AG20443 (cell line): Measurements from ENCODE around the gene TRPM2.
"Not testable (repeated sequence)": the region's sequence is repeated elsewhere in the genome, so short reads cannot be mapped to it uniquely, and the experiment has no call there.

ENCODE experiments used
- DNase-seq: peaks from one replicate; pipeline ENCODE4 v3.0.0; 2012; ENCODE audit warnings: low spot score, mixed read lengths

TRPM2 gene

DNA sequence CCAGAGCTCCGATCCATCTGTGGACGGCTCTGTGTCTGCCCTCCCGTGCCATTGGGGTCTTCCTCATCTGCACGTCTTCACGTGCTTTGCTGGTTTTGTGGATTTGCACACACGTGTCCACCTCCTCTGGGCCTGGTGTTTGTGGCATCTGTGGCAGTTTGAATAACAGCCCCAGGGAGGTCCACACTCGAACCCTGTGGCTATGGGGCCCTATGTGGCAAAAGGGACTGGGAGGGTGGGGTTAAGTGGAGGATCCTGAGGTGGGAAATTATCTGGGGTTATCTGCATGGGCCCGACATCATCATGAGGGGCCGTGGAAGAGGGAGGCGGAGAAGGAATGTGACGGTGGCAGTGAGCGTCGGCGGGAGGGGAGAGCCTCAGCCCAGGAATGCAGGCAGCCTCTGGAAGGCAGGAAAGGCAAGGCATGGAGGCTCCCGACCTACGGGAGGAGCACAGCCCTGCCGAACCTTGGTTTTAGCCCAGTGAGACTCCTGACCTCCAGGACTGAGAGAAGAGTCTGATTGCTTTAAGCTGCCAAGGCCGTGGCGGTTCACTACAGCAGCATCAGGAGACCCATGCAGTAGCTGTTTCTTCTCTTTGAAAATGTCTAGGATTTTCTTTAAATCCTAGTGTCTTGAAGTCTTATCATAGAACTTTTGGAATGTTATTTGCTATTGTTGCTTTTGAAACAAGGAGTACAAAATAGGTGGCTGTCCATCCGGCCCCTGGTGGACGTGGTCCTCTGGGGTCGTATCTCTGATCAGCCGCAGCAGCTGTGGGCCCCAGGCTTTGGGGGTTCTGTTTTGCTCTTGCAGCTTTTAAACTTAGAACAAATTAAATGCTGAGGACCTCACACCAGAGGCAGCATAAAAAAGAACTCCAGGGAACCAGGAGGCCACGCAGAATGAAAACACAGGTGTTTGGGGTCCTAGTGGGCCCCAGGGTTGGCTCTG is 61.9 kb downstream of the TRPM2 start:
- DNase-seq = no peak

- no peak for DNase-seq
Observed at GRCh38 chr21:44416193-44416592, 62.8 kb downstream of the TRPM2 start.

- not testable (repeated sequence) for DNase-seq
Observed at GRCh38 chr21:44417621-44418107, 64.2 kb downstream of the TRPM2 start.

- no peak for DNase-seq
Observed at GRCh38 chr21:44418108-44418875, 64.9 kb downstream of the TRPM2 start.

DNA sequence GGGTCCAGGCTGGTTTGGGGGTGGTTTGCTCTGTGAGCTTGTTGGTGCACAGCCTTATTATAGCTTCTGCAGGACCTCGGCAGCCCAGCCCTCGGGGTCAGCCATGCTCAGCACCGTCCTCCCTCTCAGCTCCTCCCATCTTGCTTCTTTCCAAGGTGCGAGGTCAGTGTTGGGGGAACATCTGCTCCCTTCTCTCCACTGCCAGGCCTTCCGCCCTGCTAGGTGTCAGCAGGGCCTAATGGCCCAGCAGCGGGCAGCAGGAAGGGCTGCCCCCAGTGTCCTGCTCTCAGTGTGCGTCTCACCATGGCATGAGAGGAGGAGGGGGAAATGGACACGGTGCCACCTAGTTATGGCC is 65.4 kb downstream of the TRPM2 start:
- DNase-seq = no peak

GRCh38 chr21:44419679-44420078 is 66.3 kb downstream of the TRPM2 start:
- DNase-seq = no peak

- DNase-seq = no peak
Observed at GRCh38 chr21:44420416-44421205, 67.2 kb downstream of the TRPM2 start.

GRCh38 chr21:44421901-44422840 is 68.8 kb downstream of the TRPM2 start:
- no peak for DNase-seq

DNA sequence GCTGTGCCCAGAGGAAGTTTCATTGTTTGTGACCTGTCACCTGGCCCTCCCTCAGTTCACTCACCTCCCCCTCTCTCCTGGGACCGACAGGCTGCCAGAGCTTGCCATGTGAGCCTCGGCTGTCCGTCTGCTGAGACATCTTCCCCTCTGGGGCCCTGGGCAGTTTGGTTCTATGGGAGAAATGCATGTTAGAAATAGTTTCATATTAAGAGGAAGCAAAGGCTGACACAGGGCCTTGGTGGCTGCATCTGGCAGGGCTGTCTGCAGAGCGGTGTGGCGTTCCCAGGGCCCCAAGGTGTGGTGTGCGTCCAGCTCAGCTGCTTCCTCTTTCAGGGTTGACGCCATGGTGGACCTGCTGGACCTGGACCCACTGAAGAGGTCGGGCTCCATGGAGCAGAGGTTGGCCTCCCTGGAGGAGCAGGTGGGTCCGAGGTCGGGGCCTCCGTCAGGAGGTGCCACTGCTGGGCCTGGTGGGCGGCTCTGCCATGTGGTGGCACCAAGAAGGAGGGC is 69.9 kb downstream of the TRPM2 start:
- DNase-seq = no peak

- DNase-seq = no peak
Observed at GRCh38 chr21:44423941-44424607, 70.7 kb downstream of the TRPM2 start.

- no peak for DNase-seq
Observed at GRCh38 chr21:44424608-44425306, 71.3 kb downstream of the TRPM2 start.

DNA sequence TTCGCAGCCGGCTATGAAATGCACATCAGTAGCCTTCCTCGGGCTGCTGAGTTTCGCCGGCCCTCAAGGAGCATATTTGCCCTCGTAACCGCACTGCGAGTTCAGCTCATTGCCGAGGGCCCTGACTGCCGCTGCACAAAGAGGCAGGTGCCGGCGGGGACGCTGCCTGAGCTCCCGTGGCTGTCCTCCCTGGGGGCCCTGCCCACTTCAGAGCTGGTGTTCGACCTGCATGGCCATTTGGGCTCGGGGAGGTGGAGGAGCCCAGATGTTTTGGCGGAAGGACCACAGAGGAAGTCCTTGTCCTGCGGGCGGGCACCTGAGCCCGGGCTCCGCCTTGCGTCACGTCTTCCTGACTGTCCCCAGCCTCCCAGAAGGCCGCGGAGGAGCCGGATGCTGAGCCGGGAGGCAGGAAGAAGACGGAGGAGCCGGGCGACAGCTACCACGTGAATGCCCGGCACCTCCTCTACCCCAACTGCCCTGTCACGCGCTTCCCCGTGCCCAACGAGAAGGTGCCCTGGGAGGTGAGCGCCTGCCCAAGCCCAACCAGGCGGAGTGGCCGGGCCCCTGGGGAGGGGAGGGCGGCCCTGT is 72.0 kb downstream of the TRPM2 start:
- DNase-seq = no peak

DNA sequence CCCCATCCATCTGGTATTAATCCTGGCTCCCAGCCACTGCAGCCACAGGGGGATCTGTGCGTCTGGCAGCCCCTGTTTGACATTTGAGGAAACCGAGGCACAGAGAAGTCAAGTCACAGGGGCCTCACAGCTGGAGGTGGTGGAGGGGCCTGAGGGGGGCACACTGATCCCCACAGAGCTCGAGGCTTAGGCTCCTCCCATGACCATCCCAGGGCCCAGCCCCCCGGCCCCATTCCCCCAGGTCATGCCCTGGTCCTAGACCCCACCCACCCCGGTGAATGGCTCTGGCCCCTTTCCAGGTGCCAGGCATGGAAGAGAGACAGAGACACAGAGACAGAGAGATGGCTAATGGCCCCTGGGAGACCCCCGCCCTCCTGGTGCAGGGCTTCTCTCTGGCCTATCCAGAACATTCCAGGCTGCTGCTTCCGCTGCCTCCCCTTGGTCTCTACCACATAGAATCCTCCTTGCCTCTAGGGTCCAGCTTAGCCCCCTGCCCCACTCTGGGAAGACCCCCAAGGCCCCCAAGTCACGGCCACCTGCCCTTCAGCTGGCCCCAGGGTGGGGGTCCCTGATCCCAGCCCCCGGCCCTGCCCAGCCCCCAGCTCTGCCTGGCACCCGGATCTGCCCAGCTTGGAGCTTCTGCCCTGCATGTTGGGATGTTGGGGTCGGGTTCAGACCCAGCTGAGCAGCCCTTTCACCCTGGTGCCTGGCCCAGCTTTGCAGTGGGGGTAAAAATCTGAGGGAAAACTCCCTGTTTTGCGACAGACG is 72.7 kb downstream of the TRPM2 start:
- no peak for DNase-seq

GRCh38 chr21:44426663-44427191 is 73.3 kb downstream of the TRPM2 start:
- DNase-seq = no peak

- DNase-seq = no peak
Observed at GRCh38 chr21:44427241-44428120, 74.1 kb downstream of the TRPM2 start.

DNA sequence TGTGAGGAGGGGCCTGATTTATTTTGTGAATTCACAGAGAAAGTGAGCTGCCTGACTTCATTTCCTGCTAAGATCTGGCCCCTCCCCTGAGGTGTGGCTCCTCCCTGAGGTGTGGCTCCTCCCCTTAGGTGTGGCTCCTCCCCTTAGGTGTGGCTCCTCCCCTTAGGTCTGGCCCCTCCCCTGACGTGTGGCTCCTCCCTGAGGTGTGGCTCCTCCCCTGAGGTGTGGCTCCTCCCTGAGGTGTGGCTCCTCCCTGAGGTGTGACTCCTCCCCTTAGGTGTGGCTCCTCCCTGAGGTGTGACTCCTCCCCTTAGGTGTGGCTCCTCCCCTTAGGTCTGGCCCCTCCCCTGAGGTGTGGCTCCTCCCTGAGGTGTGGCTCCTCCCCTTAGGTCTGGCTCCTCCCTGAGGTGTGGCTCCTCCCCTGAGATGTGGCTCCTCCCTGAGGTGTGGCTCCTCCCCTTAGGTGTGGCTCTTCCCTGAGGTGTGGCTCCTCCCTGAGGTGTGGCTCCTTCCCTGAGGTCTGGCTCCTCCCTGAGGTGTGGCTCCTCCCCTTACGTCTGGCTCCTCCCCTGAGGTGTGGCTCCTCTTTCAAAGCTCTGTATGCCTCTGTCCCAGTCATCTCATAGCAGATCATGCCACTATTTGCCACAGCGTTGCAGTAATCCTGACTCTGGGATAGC is 75.0 kb downstream of the TRPM2 start:
- DNase-seq = no peak

- DNase-seq = no peak
Observed at GRCh38 chr21:44429894-44430293, 76.5 kb downstream of the TRPM2 start.
